Pancreas (tissue), 10 donors: Measurements from ENCODE around the gene VIM. TPM values are rescaled to one million over a fixed set of nuclear protein-coding genes. Genes with fewer than 3 reads are reported as not detected.
A peak's percentile ranks its signal among the peaks of the same experiment; 100 is the strongest.

Experiments used
- ATAC-seq, 4 donors: fragments of 200-7000 bp; cut with Tn5 transposase; one replicate each; pipeline versions ENCODE4 v1.8.0 to v1.9.1; 2020; ENCODE audit warnings: mild to moderate bottlenecking in 4 of 4, moderate library complexity in 4 of 4
- DNase-seq, 6 donors: peaks; one replicate each; pipeline ENCODE4 v3.0.0-alpha.2; 2020
- FAIRE-seq: peaks from 2 replicates; lab custom pipeline; 2012; peaks lifted over from hg19 to GRCh38; lab: Jason Lieb, UNC
- H3K27ac ChIP-seq, 4 donors: fragments of 200-600 bp; sonication (generic); 1 replicate in 3 of 4; 2 replicates in 1 of 4; pipeline versions ENCODE4 v1.5.0 to v1.8.0; 2020
- H3K27me3 ChIP-seq, 4 donors: fragments of 200-600 bp; one replicate each; pipeline ENCODE4 v1.8.0; 2021
- H3K36me3 ChIP-seq, 3 donors: fragments of 200-600 bp; sonication (generic) in 1 of 3; one replicate each; pipeline versions ENCODE4 v1.5.0 to v1.8.0; 2020 to 2021
- H3K4me1 ChIP-seq, 3 donors: fragments of 200-600 bp; one replicate each; pipeline ENCODE4 v1.8.0; 2021
- H3K4me3 ChIP-seq, 4 donors: fragments of 200-600 bp; sonication (generic) in 2 of 4; one replicate each; pipeline versions ENCODE4 v1.5.0 to v1.8.0; 2020 to 2021
- H3K9me3 ChIP-seq, 4 donors: fragments of 200-600 bp; one replicate each; pipeline ENCODE4 v1.8.0; 2021
- CTCF ChIP-seq, 4 donors: fragments of 200-600 bp; sonication (generic) in 3 of 4; IDR thresholded peaks; one replicate each; pipeline versions ENCODE4 v1.5.0 to v1.8.0; 2021; ENCODE audit warnings: antibody characterized with exemption in 4 of 4
- WGBS, 2 donors: extraction: QIAGEN DNeasy Blood & Tissue Kit; methylation state at CpG; one replicate each; pipeline ENCODE4 v1.1.7; 2013; 5-methylcytosine and 5-hydroxymethylcytosine counted together
- intact Hi-C, 3 donors: fragments of 100-400 bp; cut with DNase I; formaldehyde crosslinking; loops; one replicate each; pipeline versions ENCODE4 v1.11.1 to v1.14.2; 2022
- polyA plus RNA-seq, 2 donors: library from polyadenylated mRNA; stranded (reverse); fragments of 200-250 nt; gene quantifications; one replicate each; pipeline ENCODE4 v1.2.3, GENCODE V29; 2013
- total RNA-seq, 6 donors: library from RNA; stranded (reverse); fragmentation: NEBNext Ultra II Directional in 4 of 6; extraction: Animal tissue kit (Norgen Biotek cat#: 25700) in 4 of 6; gene quantifications; one replicate each; pipeline versions ENCODE4 v1.2.1 to v1.2.4, GENCODE V29; 2021 to 2023
- donor health status: healthy with polysubstance abuse.
- donor health status: DM: no; HTN: no; CAD: no; lungs with moderate emphysema.
- donor health status: DM: no; HTN: no; CAD: no.
- donor health status: control.
- donor health status: control.
- donor health status: Bipolar disorder and iron deficiency.
- donor health status: DM: yes; HTN: yes; CAD: no.
- donor health status: DM: no; HTN: no; CAD: no.
- donor health status: DM: no; HTN: no; CAD: no.
- donor health status: DM: yes; HTN: yes; CAD: no.

The VIM gene
- total and polyA plus RNA-seq, 8 donors = 133 to 546 (median 163) TPM

DNA sequence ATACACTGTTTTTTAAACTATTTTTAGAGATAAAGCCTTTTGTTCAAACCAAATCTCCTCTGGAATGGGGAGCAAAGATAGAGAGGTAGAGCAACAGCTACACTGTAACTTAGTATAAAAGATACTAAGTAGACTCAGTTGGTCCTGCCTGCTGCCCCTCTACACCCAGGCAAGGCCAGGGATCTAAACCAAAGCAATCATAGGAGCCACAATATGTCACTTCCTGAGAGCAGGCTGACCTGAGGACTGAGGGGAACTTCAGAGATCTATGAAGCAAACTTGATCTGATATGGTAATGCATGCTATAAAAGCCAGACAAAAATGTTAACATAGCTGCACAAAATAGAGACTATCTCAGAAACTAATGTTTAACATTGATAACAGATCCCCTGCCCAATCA, 19.6 kb upstream of the VIM start:
- H3K4me1 ChIP-seq = peaks cover 0 to 6% (median under 1%) of the 10 kb centered on the region in 3 donors
- no peaks in the 10 kb centered on the region for H3K27me3 ChIP-seq
- no peak overlapping the region for H3K4me3 ChIP-seq
- DNase-seq = no peak
- no peak for ATAC-seq
- TF ChIP-seq CTCF (IDR thresholded peaks at IDR 0.05) = no peak
- FAIRE-seq = no peak
- intact Hi-C loops = no loop called here
- H3K36me3 ChIP-seq = no peaks in the 10 kb centered on the region
- H3K27ac ChIP-seq = no peak overlapping the region
- no peaks in the 10 kb centered on the region for H3K9me3 ChIP-seq

DNA sequence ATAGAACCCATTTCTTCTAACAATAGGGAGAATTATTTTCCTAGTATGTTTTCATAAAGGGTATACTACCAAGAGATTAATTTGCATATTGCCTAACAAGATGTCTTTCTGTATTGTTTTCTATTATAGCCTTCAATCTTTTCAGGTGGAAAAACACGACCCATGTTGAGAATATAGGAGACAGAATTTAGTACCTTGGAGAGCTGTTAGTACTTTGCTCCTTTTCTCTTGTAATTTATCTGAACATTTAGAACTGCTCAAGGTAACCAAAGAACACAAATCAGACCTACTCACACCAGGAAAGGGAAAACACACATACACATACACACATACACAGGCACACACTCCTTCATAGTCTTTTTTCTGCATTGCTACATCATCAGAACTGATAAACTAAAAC, 18.7 kb upstream of the VIM start:
- no peaks in the 10 kb centered on the region for H3K36me3 ChIP-seq
- H3K4me1 ChIP-seq = peaks cover 0 to 7% (median 6%) of the 10 kb centered on the region in 3 donors
- H3K9me3 ChIP-seq = no peaks in the 10 kb centered on the region
- WGBS, 2 donors = 73 to 83% methylated on average over 1 of the region's 1 CpG
- intact Hi-C loops = no loop called here
- FAIRE-seq = no peak
- no peak for DNase-seq
- H3K4me3 ChIP-seq = no peak overlapping the region
- H3K27ac ChIP-seq = no peak overlapping the region
- TF ChIP-seq CTCF (IDR thresholded peaks at IDR 0.05) = no peak
- no peak for ATAC-seq
- no peaks in the 10 kb centered on the region for H3K27me3 ChIP-seq

- Histone ChIP-seq H3K27me3 (no peaks in the 10 kb centered on the region), H3K9me3 (no peaks in the 10 kb centered on the region), H3K36me3 (no peaks in the 10 kb centered on the region), H3K27ac (no peak overlapping the region), H3K4me1 (peaks cover 0 to 7% (median 6%) of the 10 kb centered on the region in 3 donors), H3K4me3 (no peak overlapping the region)
- intact Hi-C loops = no loop called here
- FAIRE-seq = no peak
- DNase-seq = no peak
- no peak for TF ChIP-seq CTCF (IDR thresholded peaks at IDR 0.05)
- no peak for ATAC-seq
- WGBS, 2 donors = 68 to 73% methylated on average over 2 of the region's 2 CpGs
Measured at GRCh38 chr10:17209881-17210280, 18.2 kb upstream of the VIM start.

DNA sequence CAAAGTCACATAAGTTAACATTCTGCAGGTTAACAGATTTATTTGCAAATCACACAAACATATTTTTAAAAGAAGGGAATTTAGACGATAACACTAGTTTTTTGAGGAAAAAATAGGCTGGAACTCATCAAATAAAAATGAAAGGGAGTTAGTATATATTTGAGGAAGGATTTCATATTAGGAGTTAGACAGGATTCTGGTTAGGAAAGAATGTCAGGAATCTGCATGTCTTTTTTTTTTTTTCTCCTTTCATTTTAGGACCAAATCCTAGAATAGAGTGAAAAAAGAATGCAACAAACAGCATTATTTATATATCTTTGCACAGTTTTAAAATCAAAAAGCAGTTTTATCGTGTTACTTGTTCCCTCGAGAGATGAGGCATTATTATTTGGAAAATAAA, 17.7 kb upstream of the VIM start:
- no peaks in the 10 kb centered on the region for H3K36me3 ChIP-seq
- no peak for TF ChIP-seq CTCF (IDR thresholded peaks at IDR 0.05)
- intact Hi-C loops = no loop called here
- peaks cover 0 to 8% (median 6%) of the 10 kb centered on the region in 3 donors for H3K4me1 ChIP-seq
- no peaks in the 10 kb centered on the region for H3K9me3 ChIP-seq
- DNase-seq (no peak), FAIRE-seq (peak; percentile 43), ATAC-seq (no peak)
- 62 to 70% methylated on average over 3 of the region's 3 CpGs for WGBS, 2 donors
- no peak overlapping the region for H3K4me3 ChIP-seq
- H3K27ac ChIP-seq = no peak overlapping the region
- H3K27me3 ChIP-seq = no peaks in the 10 kb centered on the region

- no peaks in the 10 kb centered on the region for H3K36me3 ChIP-seq
- no peak for TF ChIP-seq CTCF (IDR thresholded peaks at IDR 0.05)
- no peak for ATAC-seq
- no peaks in the 10 kb centered on the region for H3K27me3 ChIP-seq
- intact Hi-C loops = no loop called here
- peaks cover 0 to 16% (median 6%) of the 10 kb centered on the region in 3 donors for H3K4me1 ChIP-seq
- no peak overlapping the region for H3K4me3 ChIP-seq
- no peak overlapping the region for H3K27ac ChIP-seq
- H3K9me3 ChIP-seq = no peaks in the 10 kb centered on the region
- no peak for FAIRE-seq
- no peak for DNase-seq
Measured at GRCh38 chr10:17212802-17213221, 15.2 kb upstream of the VIM start.
